Osteoblast (primary cell): ENCODE results near the gene SRP14. TPM values are rescaled to one million over a fixed set of nuclear protein-coding genes. Genes with fewer than 3 reads are reported as not detected.

Experiments used
- DNase-seq: peaks from one replicate; pipeline ENCODE4 v3.0.0; 2011; ENCODE audit warnings: low spot score, mixed read lengths; ENCODE audit not compliant: insufficient read length; ENCODE audit errors: missing footprints
- H2AFZ ChIP-seq: 2 replicates; pipeline ENCODE4 v1.6.0; 2011; ENCODE audit warnings: mild to moderate bottlenecking, low read length
- H3K27ac ChIP-seq: 2 replicates; pipeline ENCODE4 v1.5.1; 2011; ENCODE audit warnings: mild to moderate bottlenecking, low read depth, low read length, moderate library complexity
- H3K27me3 ChIP-seq: 2 replicates; pipeline ENCODE4 v1.6.0; 2012; ENCODE audit warnings: mild to moderate bottlenecking, control low read depth, inconsistent platforms, low read length, moderate library complexity; ENCODE audit not compliant: insufficient read depth
- H3K36me3 ChIP-seq: 2 replicates; pipeline ENCODE4 v1.5.1; 2011; ENCODE audit warnings: mild to moderate bottlenecking, low read length, control low read depth, moderate library complexity; ENCODE audit not compliant: insufficient read depth
- H3K4me1 ChIP-seq: 2 replicates; pipeline ENCODE4 v1.5.1; 2011; ENCODE audit warnings: mild to moderate bottlenecking, low read length, control low read depth, moderate library complexity; ENCODE audit not compliant: insufficient read depth
- H3K4me2 ChIP-seq: 2 replicates; pipeline ENCODE4 v1.6.0; 2011; ENCODE audit warnings: mild to moderate bottlenecking, low read length; ENCODE audit not compliant: insufficient read depth
- H3K4me3 ChIP-seq: fragments of 200-600 bp; sonication (generic); 3 replicates; pipeline ENCODE4 v1.5.1; 2012; ENCODE audit warnings: mild to moderate bottlenecking, low read length, inconsistent platforms; ENCODE audit not compliant: insufficient read depth
- H3K79me2 ChIP-seq: 2 replicates; pipeline ENCODE4 v1.6.0; 2012; ENCODE audit warnings: mild to moderate bottlenecking, low read length, control low read depth, inconsistent platforms; ENCODE audit not compliant: insufficient read depth
- H3K9me3 ChIP-seq: 2 replicates; pipeline ENCODE4 v1.5.1; 2011; ENCODE audit warnings: low read depth, low read length, control low read depth
- H4K20me1 ChIP-seq: 2 replicates; pipeline ENCODE4 v1.6.0; 2012; ENCODE audit warnings: mild to moderate bottlenecking, low read length, control low read depth; ENCODE audit not compliant: insufficient read depth
- CTCF ChIP-seq: IDR thresholded peaks from 2 replicates; pipeline ENCODE4 v1.5.1; 2011; ENCODE audit warnings: mild to moderate bottlenecking, low read depth, low read length, moderate library complexity; ENCODE audit errors: extremely low read depth
- total RNA-seq: library from RNA; depleted of rRNA; stranded (reverse); fragments of >200 nt; gene quantifications from 2 replicates; pipeline ENCODE4 v1.2.3, GENCODE V29; 2012

The SRP14 gene
- total RNA-seq, 1 donor = 81.4 TPM

GRCh38 chr15:40054855-40055575 is 16.0 kb upstream of the SRP14 start:
- Histone ChIP-seq H3K4me3 (no peak overlapping the region), H3K36me3 (no peaks in the 10 kb centered on the region), H3K79me2 (no peaks in the 10 kb centered on the region), H3K27me3 (no peaks in the 10 kb centered on the region), H3K27ac (peak overlapping the region; percentile 10), H2AFZ (no peak overlapping the region), H3K9me3 (no peaks in the 10 kb centered on the region), H3K4me1 (peaks cover 31% of the 10 kb centered on the region), H3K4me2 (no peak overlapping the region), H4K20me1 (peaks cover 3% of the 10 kb centered on the region)
- peak; percentile 91 for DNase-seq
- no peak for TF ChIP-seq CTCF

- Histone ChIP-seq H2AFZ (no peak overlapping the region), H3K4me3 (no peak overlapping the region), H3K79me2 (no peaks in the 10 kb centered on the region), H3K36me3 (no peaks in the 10 kb centered on the region), H4K20me1 (peaks cover 3% of the 10 kb centered on the region), H3K27me3 (no peaks in the 10 kb centered on the region), H3K4me2 (no peak overlapping the region), H3K4me1 (peaks cover 31% of the 10 kb centered on the region), H3K27ac (no peak overlapping the region), H3K9me3 (no peaks in the 10 kb centered on the region)
- no peak for TF ChIP-seq CTCF
- DNase-seq = no peak
These were observed 15.5 kb upstream of the SRP14 start for GRCh38 chr15:40054605-40054854.

GRCh38 chr15:40053831-40054604 is 15.0 kb upstream of the SRP14 start:
- Histone ChIP-seq H3K36me3 (no peaks in the 10 kb centered on the region), H3K4me1 (peaks cover 28% of the 10 kb centered on the region), H4K20me1 (peaks cover 3% of the 10 kb centered on the region), H3K4me2 (no peak overlapping the region), H3K4me3 (no peak overlapping the region), H3K79me2 (no peaks in the 10 kb centered on the region), H3K9me3 (no peaks in the 10 kb centered on the region), H2AFZ (no peak overlapping the region), H3K27me3 (no peaks in the 10 kb centered on the region), H3K27ac (no peak overlapping the region)
- no peak for TF ChIP-seq CTCF
- peak; percentile 70 for DNase-seq

- Histone ChIP-seq H4K20me1 (peaks cover 3% of the 10 kb centered on the region), H3K27ac (no peak overlapping the region), H3K9me3 (no peaks in the 10 kb centered on the region), H2AFZ (no peak overlapping the region), H3K4me3 (no peak overlapping the region), H3K4me2 (no peak overlapping the region), H3K36me3 (no peaks in the 10 kb centered on the region), H3K27me3 (no peaks in the 10 kb centered on the region), H3K79me2 (no peaks in the 10 kb centered on the region), H3K4me1 (peaks cover 25% of the 10 kb centered on the region)
- peak; percentile 11 for TF ChIP-seq CTCF
- DNase-seq = no peak
These were observed 14.3 kb upstream of the SRP14 start for GRCh38 chr15:40053079-40053830.
